Thoracic aorta (tissue), 2 donors: ENCODE data around the gene XRN1. TPM values are rescaled to one million over a fixed set of nuclear protein-coding genes. Genes with fewer than 3 reads are reported as not detected.
"Not testable (repeated sequence)": the region's sequence is repeated elsewhere in the genome, so short reads cannot be mapped to it uniquely, and the experiment has no call there.

ENCODE experiments used
- ATAC-seq: fragments of 150-250 bp; one replicate; pipeline ENCODE4 v1.8.0; 2017; ENCODE audit warnings: low read depth; ENCODE audit not compliant: insufficient number of reproducible peaks, low FRiP score
- DNase-seq: peaks from one replicate; pipeline ENCODE4 v3.0.0-alpha.2; 2020; ENCODE audit warnings: low spot score
- H3K27ac ChIP-seq, 2 donors: fragments of 200-600 bp; sonication (generic); 1 replicate in 1 of 2; 2 replicates in 1 of 2; pipeline ENCODE4 v1.5.1; 2016; ENCODE audit warnings: mild to moderate bottlenecking in 2 of 2, moderate library complexity in 2 of 2
- H3K27me3 ChIP-seq: fragments of 200-600 bp; sonication (generic); replicated peaks from 2 replicates; pipeline ENCODE4 v1.6.0; 2016; ENCODE audit warnings: mild to moderate bottlenecking; ENCODE audit not compliant: insufficient read depth
- H3K36me3 ChIP-seq: fragments of 200-600 bp; sonication (generic); one replicate; pipeline ENCODE4 v1.5.1; 2016
- H3K4me1 ChIP-seq, 2 donors: fragments of 200-600 bp; sonication (generic); 1 replicate in 1 of 2; 2 replicates in 1 of 2; pipeline versions ENCODE4 v1.5.1 to v1.6.0; 2016; ENCODE audit warnings: low read depth in 2 of 2, mild to moderate bottlenecking in 1 of 2; ENCODE audit not compliant: control insufficient read depth in 1 of 2
- H3K4me3 ChIP-seq: fragments of 200-600 bp; sonication (generic); 2 replicates; pipeline ENCODE4 v1.5.1; 2016; ENCODE audit warnings: mild to moderate bottlenecking
- H3K9me3 ChIP-seq: fragments of 200-600 bp; sonication (generic); 2 replicates; pipeline ENCODE4 v1.5.1; 2016
- total RNA-seq, 2 donors: library from RNA; depleted of rRNA; stranded (reverse); fragments of >200 nt; gene quantifications; one replicate each; pipeline versions ENCODE4 v1.1.0 to v1.2.3, GENCODE V29; 2016
- TF ChIP-seq, protein P1 (sequence below): fragments of 200-600 bp; sonication (generic); IDR thresholded peaks from one replicate; pipeline ENCODE4 v1.5.1; 2019; ENCODE audit warnings: antibody characterized with exemption

Gene XRN1
- total RNA-seq, 2 donors from 2014 or later: 29.0 to 66.9 TPM

DNA sequence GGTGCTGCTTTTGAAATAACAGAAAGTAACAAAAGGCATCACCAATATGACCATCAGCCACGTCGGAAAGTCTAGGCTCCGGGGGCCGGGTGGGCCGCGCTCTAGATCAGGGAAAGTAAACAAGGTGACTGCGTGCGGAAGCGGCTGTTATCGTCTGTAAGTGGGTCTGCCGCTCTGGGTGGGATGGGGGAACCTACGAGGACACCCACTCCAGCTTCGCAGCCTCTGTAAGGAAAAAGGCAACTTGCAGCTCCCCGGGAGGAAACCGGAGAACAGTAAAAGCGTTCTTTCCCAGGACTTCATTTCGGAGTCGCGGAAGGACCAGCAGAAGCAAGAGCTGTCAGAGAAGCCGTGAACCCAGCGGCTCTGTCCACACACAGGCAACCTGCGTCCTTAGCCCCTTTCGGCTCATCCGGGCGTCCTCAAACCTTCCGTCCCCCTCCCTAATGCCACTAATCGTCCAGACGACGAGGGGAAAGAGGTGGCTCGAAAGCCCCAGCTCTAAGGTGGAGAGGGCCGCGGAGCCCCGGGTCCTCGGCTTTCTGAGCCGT, 461 bp downstream of the XRN1 start:
- Histone ChIP-seq H3K36me3 (peaks cover 4% of the 10 kb centered on the region), H3K27ac (peak overlapping the region; percentile 97), H3K4me3 (peak overlapping the region; percentile 99), H3K27me3 (no peaks in the 10 kb centered on the region), H3K4me1 (peaks cover 26 to 29% of the 10 kb centered on the region in 2 donors), H3K9me3 (no peaks in the 10 kb centered on the region)
- TF ChIP-seq, protein P1, sequence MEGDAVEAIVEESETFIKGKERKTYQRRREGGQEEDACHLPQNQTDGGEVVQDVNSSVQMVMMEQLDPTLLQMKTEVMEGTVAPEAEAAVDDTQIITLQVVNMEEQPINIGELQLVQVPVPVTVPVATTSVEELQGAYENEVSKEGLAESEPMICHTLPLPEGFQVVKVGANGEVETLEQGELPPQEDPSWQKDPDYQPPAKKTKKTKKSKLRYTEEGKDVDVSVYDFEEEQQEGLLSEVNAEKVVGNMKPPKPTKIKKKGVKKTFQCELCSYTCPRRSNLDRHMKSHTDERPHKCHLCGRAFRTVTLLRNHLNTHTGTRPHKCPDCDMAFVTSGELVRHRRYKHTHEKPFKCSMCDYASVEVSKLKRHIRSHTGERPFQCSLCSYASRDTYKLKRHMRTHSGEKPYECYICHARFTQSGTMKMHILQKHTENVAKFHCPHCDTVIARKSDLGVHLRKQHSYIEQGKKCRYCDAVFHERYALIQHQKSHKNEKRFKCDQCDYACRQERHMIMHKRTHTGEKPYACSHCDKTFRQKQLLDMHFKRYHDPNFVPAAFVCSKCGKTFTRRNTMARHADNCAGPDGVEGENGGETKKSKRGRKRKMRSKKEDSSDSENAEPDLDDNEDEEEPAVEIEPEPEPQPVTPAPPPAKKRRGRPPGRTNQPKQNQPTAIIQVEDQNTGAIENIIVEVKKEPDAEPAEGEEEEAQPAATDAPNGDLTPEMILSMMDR: no peak
- no peak for DNase-seq
- ATAC-seq: peak; percentile 42

DNA sequence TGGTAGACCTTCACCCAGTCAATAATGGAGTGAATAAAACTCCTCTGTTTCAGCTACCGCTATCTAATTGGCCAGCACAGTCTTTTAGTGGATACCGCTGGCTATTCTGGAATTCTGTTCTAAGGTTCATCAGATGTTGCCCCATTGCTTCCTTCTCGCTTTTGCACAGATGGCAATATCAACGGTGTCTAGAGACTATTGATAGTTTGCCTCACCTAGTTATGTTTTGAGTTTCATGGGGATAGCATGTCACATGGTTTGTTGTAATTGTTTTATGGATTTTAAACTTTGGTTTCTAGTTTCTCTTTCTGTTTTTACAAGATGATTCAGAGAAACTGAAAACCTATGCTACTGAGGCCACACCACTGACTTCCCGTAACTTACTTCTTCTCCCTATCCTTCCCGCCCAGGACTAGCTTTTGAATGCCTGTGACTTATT, 2.0 kb downstream of the XRN1 start:
- TF ChIP-seq, protein P1: no peak
- ATAC-seq (no peak), DNase-seq (no peak)
- Histone ChIP-seq H3K27me3 (no peaks in the 10 kb centered on the region), H3K4me1 (peaks cover 26 to 29% of the 10 kb centered on the region in 2 donors), H3K36me3 (no peaks in the 10 kb centered on the region), H3K9me3 (no peaks in the 10 kb centered on the region), H3K4me3 (peak overlapping the region; percentile 99), H3K27ac (no peak overlapping the region)

DNA sequence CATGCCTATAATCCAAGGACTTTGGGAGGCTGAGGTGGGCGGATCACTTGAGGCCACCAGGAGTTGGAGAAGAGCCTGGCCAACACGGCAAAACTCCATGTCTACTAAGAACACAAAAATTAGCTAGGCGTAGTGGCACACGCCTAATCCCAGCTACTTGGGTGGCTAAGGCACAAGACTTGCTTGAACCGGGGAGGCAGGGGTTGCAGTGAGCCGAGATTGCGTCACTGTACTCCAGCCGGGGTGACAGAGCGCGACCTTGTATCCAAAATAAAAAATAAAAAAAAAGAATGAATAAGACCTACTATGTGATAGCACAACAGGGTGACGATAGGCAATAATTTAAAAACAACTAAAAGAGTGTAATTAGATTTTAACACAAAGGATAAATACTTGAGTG, 3.5 kb downstream of the XRN1 start:
- Histone ChIP-seq H3K4me1 (peaks cover 26 to 29% of the 10 kb centered on the region in 2 donors), H3K27me3 (no peaks in the 10 kb centered on the region), H3K4me3 (no peak overlapping the region), H3K27ac (no peak overlapping the region), H3K9me3 (no peaks in the 10 kb centered on the region), H3K36me3 (no peaks in the 10 kb centered on the region)
- ATAC-seq (no peak), DNase-seq (no peak)
- TF ChIP-seq, protein P1: no peak

DNA sequence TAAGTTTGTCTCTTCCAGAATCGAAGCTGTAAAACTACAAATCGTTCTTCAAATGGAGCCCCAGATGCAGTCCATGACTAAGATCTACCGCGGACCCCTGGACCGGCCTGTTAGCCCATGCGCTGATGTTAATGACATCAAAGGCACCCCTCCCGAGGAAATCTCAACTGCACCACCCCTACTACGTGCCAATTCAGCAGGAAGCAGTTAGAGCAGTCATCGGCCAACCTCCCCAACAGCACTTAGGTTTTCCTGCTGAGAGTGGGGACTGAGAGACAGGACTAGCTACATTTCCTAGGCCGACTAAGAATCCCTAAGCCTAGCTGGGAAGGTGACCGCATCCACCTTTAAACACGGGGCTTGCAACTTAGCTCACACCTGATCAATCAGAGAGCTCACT, 4.8 kb downstream of the XRN1 start:
- H3K9me3 ChIP-seq, H3K27me3 ChIP-seq, ATAC-seq, H3K36me3 ChIP-seq, H3K4me3 ChIP-seq, DNase-seq, H3K27ac ChIP-seq: not testable (repeated sequence)
- peaks cover 25 to 26% of the 10 kb centered on the region in 2 donors for H3K4me1 ChIP-seq

DNA sequence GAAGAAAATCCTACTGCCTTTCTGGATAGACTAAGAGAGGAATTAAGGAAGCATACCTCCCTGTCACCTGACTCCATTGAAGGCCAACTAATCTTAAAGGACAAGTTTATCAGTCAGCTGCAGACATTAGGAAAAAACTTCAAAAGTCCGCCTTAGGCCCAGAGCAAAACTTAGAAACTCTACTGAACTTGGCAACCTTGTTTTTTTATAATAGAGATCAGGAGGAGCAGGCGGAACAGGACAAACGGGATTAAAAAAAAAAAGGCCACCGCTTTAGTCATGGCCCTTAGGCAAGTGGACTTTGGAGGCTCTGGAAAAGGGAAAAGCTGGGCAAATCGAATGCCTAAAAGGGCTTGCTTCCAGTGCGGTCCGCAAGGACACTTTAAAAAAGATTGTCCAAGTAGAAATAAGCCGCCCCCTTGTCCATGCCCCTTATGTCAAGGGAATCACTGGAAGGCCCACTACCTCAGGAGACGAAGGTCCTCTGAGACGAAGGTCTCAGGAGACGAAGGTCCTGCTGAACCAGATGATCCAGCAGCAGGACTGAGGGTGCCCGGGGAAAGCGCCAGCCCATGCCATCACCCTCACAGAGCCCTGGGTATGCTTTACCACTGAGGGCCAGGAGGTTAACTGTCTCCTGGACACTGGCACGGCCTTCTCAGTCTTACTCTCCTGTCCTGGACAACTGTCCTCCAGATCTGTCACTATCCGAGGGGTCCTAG, 8.2 kb downstream of the XRN1 start:
- not testable (repeated sequence) for H3K9me3 ChIP-seq, H3K36me3 ChIP-seq, H3K27me3 ChIP-seq, ATAC-seq, H3K27ac ChIP-seq, DNase-seq, H3K4me1 ChIP-seq, H3K4me3 ChIP-seq

DNA sequence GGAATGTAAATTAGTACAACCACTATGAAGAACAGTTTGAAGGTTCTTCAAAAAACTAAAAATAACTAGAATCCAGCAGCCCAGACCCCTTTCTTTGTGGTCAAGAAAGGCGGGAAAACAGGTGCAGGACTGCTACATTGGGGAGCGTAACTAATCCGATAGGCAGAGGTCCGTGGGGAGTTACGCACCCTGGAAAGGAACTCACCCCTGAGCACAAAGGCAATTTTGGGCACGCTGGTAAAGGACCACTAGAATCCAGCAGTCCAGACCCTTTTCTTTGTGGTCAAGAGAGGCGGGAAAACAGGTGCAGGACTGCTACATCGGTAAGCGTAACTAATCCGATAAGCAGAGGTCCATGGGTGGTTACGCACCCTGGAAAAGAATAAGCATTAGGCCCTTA, 9.7 kb downstream of the XRN1 start:
- H3K27ac ChIP-seq, H3K27me3 ChIP-seq, H3K9me3 ChIP-seq, H3K36me3 ChIP-seq, DNase-seq, ATAC-seq, H3K4me3 ChIP-seq, H3K4me1 ChIP-seq: not testable (repeated sequence)
